ENCODE measurements around the gene KRTAP1-5.
"Not testable (repeated sequence)": the region's sequence is repeated elsewhere in the genome, so short reads cannot be mapped to it uniquely, and the experiment has no call there.

KRTAP1-5 gene

DNA sequence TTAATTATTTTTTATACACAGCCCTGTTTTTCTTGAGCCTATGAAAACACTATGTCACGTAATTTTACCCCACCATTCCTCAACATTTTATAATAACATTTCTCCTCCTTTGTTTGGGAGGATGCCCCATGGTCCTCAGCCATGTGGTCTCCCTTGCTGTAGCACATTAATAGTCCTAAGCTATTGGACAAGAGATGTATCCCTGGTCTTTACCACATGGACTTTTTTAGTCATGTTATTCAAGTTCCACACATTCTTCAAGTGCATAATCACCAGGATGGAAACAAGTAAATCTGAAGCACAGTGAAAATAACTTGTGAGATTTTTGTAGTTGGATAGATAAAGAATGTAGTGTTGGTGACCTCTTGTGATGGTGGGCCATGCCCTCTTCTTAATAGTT lies 35.0 kb upstream of the KRTAP1-5 start:
- Histone ChIP-seq H3K36me3 (replicated peaks; ENCODE audit: insufficient read depth, low read length) (no peaks in the 10 kb centered on the region), H3K4me1 (ENCODE audit: low read length) (no peaks in the 10 kb centered on the region), H3F3A (ENCODE audit: insufficient read depth, low read length) (no peaks in the 10 kb centered on the region), H3K27ac (ENCODE audit: low read length) (no peak overlapping the region), H3K4me3 (ENCODE audit: low read length) (no peak overlapping the region), H4K20me1 (ENCODE audit: insufficient read depth, low read length) (no peaks in the 10 kb centered on the region), H3K9me2 (replicated peaks; ENCODE audit: insufficient read depth, low read length) (no peaks in the 10 kb centered on the region), H3K9ac (ENCODE audit: low read length) (no peak overlapping the region), H3K79me2 (ENCODE audit: low read length) (no peaks in the 10 kb centered on the region), H3K9me3 (replicated peaks; ENCODE audit: insufficient read depth, low read length) (no peaks in the 10 kb centered on the region), H3K27me3 (replicated peaks; ENCODE audit: insufficient read depth, low read length) (no peaks in the 10 kb centered on the region), H2AFZ (ENCODE audit: low read length) (no peak overlapping the region), H3K4me2 (ENCODE audit: low read depth, low read length) (no peak overlapping the region)
- TF ChIP-seq EZH2 (optimal IDR thresholded peaks at IDR 0.05; ENCODE audit: low read depth, low read length) (no peak), CTCF (IDR thresholded peaks at IDR 0.05; ENCODE audit: low read length) (no peak), EZH2phosphoT487 (IDR thresholded peaks at IDR 0.05; ENCODE audit: low read length) (no peak)
- no peak for DNase-seq

DNA sequence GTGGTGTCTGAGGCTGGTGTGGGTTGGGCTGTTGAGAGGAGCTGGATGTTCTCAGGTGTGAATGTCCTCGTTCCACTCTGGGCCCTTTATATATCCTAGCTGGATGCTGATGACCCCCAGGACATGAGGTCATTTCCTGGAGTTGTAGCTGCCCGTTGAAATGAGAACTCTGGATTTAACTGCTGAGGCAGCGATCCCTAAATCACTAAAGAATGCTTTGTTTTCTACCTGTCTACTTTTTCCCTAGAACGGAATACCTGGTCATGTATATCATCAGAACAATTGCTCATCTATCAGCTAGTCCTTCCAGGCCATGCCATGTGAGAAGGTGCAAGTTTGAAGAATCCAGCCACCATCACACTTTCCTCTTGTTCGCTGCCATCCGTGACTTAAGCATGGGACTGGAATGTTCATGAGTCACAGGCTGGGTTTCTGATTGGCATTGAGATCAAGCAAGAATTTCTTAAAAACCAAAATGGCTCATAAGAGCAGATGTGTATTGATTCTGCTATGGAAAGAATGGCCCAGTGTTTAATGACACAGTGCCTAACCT lies 33.1 kb upstream of the KRTAP1-5 start, which contains the start of gene KRTAP2-3:
Gene KRTAP2-3, minus strand, starts transcription at position 63 of the 553 bp plus-strand sequence. CDS start 64 bp downstream, outside the sequence.
- Histone ChIP-seq H3K79me2 (ENCODE audit: low read length) (no peaks in the 10 kb centered on the region), H4K20me1 (ENCODE audit: insufficient read depth, low read length) (no peaks in the 10 kb centered on the region), H3K9me3 (replicated peaks; ENCODE audit: insufficient read depth, low read length) (no peaks in the 10 kb centered on the region), H3K4me3 (ENCODE audit: low read length) (no peak within 1 kb of the TSS), H3K27ac (ENCODE audit: low read length) (no peak within 1 kb of the TSS), H3K27me3 (replicated peaks; ENCODE audit: insufficient read depth, low read length) (no peaks in the 10 kb centered on the region), H3K9ac (ENCODE audit: low read length) (no peak within 1 kb of the TSS), H3K9me2 (replicated peaks; ENCODE audit: insufficient read depth, low read length) (no peaks in the 10 kb centered on the region), H3K4me2 (ENCODE audit: low read depth, low read length) (no peak within 1 kb of the TSS), H3K36me3 (replicated peaks; ENCODE audit: insufficient read depth, low read length) (no peaks in the 10 kb centered on the region), H2AFZ (ENCODE audit: low read length) (no peak within 1 kb of the TSS), H3K4me1 (ENCODE audit: low read length) (no peaks in the 10 kb centered on the region), H3F3A (ENCODE audit: insufficient read depth, low read length) (no peaks in the 10 kb centered on the region)
- TF ChIP-seq CTCF (IDR thresholded peaks at IDR 0.05; ENCODE audit: low read length) (no peak), EZH2 (optimal IDR thresholded peaks at IDR 0.05; ENCODE audit: low read depth, low read length) (no peak)
- no peak for DNase-seq

DNA sequence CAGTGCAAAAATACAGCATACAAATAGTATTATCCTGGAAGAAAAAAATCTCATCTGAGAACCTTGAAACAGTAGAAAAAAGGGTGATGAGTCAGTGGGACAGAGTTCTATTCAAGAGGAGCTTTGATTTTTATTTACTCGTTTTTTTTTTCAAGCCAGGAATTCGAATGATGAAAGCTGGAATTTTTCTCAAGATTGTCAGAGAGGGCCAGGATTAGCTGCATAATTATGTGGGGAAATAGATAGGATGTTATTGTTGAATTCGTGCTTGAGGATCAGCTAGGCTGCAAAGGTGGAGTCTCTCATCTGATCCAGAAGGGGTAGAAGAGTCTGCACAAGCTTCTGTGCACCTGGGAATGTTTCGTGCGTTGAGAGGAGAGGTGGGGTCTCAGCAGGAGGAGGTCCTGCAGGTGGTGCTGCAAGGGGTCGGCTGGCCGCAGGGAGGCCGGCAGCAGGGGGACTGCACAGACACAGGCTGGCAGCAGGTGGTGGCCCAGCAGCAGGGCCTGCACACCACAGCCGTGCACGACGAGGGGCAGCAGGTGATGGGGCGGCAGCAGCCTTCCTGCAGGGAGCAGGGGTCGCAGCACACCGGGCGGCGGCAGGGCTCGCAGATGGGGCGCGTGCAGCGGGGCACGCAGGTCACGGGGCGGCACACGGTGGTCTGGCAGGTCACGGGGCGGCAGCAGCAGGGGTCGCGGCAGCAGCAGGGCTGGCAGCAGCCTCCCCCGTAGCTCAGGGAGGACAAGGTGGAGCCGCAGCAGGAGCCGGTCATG lies 32.5 kb upstream of the KRTAP1-5 start:
- not testable (repeated sequence) for H3K9me2 ChIP-seq (replicated peaks; ENCODE audit: insufficient read depth, low read length); H3K9me3 ChIP-seq (replicated peaks; ENCODE audit: insufficient read depth, low read length); DNase-seq; H3K27ac ChIP-seq (ENCODE audit: low read length); H3K4me2 ChIP-seq (ENCODE audit: low read depth, low read length); H3K9ac ChIP-seq (ENCODE audit: low read length); H3F3A ChIP-seq (ENCODE audit: insufficient read depth, low read length); H3K4me1 ChIP-seq (ENCODE audit: low read length); H2AFZ ChIP-seq (ENCODE audit: low read length); H3K27me3 ChIP-seq (replicated peaks; ENCODE audit: insufficient read depth, low read length); H3K79me2 ChIP-seq (ENCODE audit: low read length); H3K4me3 ChIP-seq (ENCODE audit: low read length); H4K20me1 ChIP-seq (ENCODE audit: insufficient read depth, low read length); H3K36me3 ChIP-seq (replicated peaks; ENCODE audit: insufficient read depth, low read length)

DNA sequence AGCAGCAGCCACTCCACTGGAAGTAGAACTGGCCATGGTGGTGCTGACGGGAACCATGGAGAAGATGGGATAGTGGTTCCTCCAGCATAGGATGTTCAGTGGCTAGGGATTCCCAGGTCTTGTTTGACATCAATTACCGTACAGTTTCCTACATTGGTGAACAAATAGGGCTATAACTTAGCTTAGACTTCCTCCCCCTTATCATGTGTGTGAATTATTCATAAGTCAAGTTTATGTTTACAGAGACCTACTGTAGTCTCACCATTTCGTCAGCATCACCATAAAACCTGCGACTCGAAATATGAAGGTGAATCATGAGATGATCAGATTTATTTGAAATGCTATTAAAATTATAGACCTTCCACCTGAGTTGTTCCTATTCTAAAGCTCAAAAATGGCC lies 31.7 kb upstream of the KRTAP1-5 start:
- Histone ChIP-seq H2AFZ (ENCODE audit: low read length) (no peak overlapping the region), H3K4me2 (ENCODE audit: low read depth, low read length) (no peak overlapping the region), H3K27me3 (replicated peaks; ENCODE audit: insufficient read depth, low read length) (no peaks in the 10 kb centered on the region), H3K27ac (ENCODE audit: low read length) (no peak overlapping the region), H3K79me2 (ENCODE audit: low read length) (no peaks in the 10 kb centered on the region), H4K20me1 (ENCODE audit: insufficient read depth, low read length) (no peaks in the 10 kb centered on the region), H3F3A (ENCODE audit: insufficient read depth, low read length) (no peaks in the 10 kb centered on the region), H3K9me2 (replicated peaks; ENCODE audit: insufficient read depth, low read length) (no peaks in the 10 kb centered on the region), H3K9ac (ENCODE audit: low read length) (no peak overlapping the region), H3K4me3 (ENCODE audit: low read length) (no peak overlapping the region), H3K9me3 (replicated peaks; ENCODE audit: insufficient read depth, low read length) (no peaks in the 10 kb centered on the region), H3K36me3 (replicated peaks; ENCODE audit: insufficient read depth, low read length) (no peaks in the 10 kb centered on the region), H3K4me1 (ENCODE audit: low read length) (no peaks in the 10 kb centered on the region)
- TF ChIP-seq EZH2phosphoT487 (IDR thresholded peaks at IDR 0.05; ENCODE audit: low read length) (no peak), EZH2 (optimal IDR thresholded peaks at IDR 0.05; ENCODE audit: low read depth, low read length) (no peak), CTCF (IDR thresholded peaks at IDR 0.05; ENCODE audit: low read length) (no peak)
- DNase-seq = no peak
